ENCODE results near the gene PNP.

DNA sequence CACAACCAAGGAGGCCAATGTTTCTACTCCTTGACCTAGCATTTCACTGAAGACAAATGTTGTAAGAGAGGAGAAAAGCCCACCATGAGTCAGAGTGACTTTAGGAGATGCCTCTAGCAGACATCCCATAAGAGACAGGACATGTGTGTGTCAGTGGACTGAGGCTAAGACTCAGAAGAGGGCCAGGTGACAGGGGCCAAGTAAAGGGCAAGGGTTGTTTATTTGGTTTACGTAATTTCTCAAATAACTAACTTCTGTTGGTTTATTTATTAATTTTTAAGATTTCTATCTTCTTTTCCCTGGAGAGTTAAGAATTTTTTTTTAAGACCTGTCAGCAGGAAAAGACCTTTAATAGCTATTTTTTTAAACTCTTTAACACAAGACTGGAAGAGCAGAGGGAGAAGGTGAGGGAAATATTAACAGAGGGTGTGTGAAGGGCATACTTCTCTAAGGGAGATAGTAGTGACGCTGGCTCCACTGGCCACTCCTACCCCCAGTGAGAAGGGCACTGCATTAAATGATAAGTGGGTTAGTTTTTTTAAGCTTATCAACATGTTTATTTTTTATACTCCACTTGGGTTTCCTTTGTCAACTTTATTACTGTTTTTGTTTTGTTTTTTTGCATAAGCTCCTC, 3.4 kb downstream of the PNP start:
- no peak for TF ChIP-seq POLR2A (IDR thresholded peaks at IDR 0.05)
- TF ChIP-seq, protein P1, sequence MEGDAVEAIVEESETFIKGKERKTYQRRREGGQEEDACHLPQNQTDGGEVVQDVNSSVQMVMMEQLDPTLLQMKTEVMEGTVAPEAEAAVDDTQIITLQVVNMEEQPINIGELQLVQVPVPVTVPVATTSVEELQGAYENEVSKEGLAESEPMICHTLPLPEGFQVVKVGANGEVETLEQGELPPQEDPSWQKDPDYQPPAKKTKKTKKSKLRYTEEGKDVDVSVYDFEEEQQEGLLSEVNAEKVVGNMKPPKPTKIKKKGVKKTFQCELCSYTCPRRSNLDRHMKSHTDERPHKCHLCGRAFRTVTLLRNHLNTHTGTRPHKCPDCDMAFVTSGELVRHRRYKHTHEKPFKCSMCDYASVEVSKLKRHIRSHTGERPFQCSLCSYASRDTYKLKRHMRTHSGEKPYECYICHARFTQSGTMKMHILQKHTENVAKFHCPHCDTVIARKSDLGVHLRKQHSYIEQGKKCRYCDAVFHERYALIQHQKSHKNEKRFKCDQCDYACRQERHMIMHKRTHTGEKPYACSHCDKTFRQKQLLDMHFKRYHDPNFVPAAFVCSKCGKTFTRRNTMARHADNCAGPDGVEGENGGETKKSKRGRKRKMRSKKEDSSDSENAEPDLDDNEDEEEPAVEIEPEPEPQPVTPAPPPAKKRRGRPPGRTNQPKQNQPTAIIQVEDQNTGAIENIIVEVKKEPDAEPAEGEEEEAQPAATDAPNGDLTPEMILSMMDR (IDR thresholded peaks at IDR 0.05): no peak
